Activated CD4-positive, alpha-beta T cell treated with anti-CD3 and anti-CD28 coated beads, Interleukin-10, Interleukin-2, amounts not matched to agents 100 ng/mL and 50 ng/mL, durations not matched to agents 16 hours and 8 hours (primary cell): ENCODE results near the gene SLC30A2.

Experiments
- DNase-seq: peaks from one replicate; pipeline ENCODE4 v3.0.0-alpha.2; 2020

SLC30A2 gene

DNA sequence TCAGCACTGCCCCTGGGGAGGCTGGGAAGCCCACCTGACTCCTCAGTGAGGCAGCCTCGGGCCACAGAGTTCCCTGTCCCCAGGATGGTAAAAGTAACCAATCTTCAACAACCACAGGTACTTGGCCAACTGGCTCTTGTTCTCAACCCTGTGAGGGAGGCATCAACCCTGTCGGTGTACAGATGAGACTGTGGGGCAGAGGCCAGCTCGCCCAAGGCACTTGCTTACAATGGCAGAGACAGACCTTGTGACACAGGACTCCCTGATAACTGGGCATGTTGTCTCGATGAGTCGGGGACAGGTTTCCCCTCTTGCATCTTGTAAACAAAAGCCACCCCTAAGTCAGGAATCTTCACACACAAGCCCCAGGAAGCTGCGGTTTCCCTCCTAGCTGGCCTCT is 8.0 kb downstream of the SLC30A2 start:
- no peak for DNase-seq

GRCh38 chr1:26036756-26037281 is 9.1 kb downstream of the SLC30A2 start:
- DNase-seq = no peak

DNA sequence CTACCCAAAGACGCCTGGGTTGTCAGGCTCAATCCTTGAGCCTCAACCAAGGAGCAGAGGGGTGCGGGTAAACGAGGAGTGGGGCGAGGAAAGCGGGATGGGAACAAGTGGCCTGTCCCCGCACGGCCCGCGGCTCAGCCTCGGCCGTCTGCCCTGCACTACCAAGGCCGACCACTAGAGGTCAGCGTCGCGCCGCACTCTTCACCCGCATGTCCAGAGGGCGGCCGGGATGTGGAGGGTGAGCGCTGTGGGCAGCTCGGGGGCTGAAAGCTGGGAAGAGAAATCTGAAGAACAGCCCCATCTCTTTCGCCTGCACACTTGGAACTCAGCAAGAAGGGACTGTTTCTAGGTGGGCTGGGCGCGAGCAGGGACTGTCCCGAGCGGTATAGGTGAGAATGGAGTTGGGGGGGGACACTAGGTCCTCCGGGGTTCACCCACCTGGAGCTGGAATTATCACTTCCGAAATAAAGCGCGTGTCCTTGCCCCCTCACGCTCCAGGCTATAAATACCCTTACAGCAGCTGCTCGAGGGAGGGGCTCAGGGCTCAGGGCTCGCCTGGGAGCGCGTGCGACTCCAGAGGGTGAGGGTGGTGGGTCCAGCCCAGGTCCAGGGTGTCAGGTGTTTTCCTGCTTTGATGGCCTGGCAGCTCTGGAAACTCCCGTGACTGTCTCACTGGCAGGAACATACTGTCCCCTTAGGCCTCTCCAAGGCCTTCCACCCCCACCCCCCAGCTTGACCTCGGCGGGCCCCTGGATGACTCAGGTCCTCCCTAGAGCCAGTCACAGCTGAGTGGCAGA is 9.8 kb downstream of the SLC30A2 start:
- peak; percentile 76 for DNase-seq

GRCh38 chr1:26035203-26035958 is 10.5 kb downstream of the SLC30A2 start:
- DNase-seq = peak; percentile 95

- DNase-seq = no peak
Observed at GRCh38 chr1:26034504-26035202, 11.3 kb downstream of the SLC30A2 start.

- DNase-seq = no peak
Observed at GRCh38 chr1:26032656-26033357, 13.1 kb downstream of the SLC30A2 start.

DNA sequence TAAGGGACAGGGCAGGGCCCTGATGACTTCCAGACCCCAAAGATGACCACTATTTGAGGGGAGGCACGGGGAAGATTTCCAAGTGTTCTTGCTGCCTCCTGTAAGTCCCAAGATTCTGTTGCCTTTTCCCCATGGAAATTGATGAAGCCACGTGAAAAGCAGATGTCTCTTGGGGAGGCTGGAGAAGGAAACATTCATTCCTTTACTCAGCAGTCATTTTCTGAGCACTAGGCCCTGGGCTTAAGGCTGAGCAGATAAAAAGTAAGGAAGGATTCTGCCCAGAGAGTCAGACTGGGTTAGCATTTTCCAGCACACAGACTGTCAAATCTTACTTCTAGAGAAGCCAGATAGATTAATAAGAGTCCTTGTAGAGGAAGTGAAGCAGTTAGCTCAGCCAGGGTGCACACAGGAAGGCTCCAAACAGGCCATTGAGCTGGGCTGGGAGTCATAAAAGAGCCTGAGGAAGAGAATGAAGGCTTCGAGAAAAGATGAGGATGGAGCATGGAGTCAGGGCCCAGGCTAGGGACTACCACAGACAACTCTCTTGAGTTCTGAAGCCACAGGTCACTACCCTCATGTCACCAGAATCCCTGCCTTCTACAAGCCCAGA is 14.2 kb downstream of the SLC30A2 start:
- no peak for DNase-seq

DNA sequence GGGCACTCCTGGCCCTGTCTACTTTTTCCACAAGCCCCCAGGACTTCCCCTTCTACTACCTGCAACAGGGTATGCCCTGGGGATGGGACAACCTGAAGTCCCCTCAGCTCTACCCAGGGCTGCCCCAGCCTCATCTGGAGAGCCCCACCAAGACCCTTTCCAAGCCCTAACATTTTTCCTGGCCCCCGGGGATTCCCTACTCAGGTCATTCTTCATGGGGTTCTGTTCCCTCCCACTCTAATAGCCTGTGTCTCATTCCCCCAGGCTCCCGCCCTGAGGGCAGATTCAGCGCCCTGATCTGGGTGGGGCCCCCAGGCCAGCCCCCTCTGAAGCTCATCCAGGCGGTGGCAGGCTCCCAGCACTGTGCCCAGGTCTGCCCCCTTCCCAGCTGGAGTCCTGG is 14.7 kb downstream of the SLC30A2 start:
- no peak for DNase-seq

DNA sequence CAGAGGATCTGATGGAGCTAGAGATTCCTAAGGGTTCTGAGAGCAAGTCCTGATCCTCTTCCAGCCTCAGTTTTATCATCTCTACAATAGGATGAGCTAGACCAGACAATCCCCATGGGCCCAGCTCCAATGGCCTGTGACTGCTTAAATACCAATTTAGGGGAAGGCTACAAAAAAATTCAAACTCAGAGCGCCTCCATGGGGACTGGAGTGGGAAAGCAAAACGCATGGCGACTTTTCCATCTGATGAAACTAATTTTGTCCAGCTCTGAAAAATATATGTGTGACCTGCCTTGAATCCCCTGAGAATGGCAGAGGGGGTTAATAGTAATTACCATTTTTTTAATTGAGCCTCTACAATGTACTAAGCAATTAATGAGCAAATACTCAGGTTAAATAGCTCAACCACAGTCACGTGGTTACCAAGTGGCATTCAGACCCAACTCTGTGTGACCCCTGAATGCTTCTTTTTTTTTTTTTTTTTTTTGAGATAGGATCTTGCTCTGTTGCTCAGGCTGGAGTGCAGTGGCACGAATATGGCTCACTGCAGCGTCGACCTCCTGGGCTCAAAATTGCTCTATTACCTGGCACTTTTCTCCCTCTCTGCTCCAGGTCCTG is 15.9 kb downstream of the SLC30A2 start:
- no peak for DNase-seq

GRCh38 chr1:26029054-26029863 is 16.7 kb downstream of the SLC30A2 start:
- DNase-seq = no peak

GRCh38 chr1:26028490-26028980 is 17.4 kb downstream of the SLC30A2 start:
- DNase-seq = no peak

- peak; percentile 7 for DNase-seq
Observed at GRCh38 chr1:26027716-26028489, 18.0 kb downstream of the SLC30A2 start.

DNA sequence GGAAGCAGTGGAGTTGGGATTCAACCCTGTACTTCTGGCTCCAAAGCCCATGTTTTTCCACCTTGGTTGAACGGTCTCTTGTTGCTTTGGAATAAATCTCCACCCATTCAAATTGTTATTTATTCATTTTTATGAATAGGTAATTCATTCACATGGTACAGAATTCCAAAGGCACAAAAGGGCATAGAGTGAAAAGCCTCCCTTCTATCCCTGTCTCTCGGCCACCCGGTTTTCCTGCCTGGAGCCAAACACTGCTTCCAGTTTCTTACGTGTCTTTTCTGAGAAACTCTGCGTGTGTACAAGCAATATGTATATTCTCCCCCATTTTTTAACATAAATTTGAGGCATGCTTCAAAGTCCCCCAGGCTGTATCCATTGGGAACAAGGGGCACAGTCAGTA is 20.4 kb downstream of the SLC30A2 start:
- no peak for DNase-seq

- no peak for DNase-seq
Observed at GRCh38 chr1:26025060-26025459, 20.9 kb downstream of the SLC30A2 start.

DNA sequence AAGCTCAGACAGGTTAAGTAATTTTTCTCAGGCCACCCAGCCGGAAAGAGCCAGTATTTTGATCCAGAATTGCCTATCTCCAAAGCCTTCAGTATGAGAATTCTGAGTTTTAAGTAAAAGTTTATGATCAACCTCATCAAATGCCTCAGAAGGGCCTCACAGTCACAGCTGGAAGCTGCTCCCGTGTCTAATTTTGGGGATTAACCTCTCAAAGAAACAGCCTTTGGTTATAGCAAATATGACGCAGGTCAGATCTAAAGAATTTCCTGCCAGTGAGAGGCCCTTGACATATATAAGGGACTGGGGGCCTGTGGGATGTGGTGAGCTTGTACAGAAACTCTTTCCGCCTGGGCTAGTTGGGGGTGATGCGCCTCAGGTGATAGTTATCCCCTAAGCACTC is 22.1 kb downstream of the SLC30A2 start:
- no peak for DNase-seq

DNA sequence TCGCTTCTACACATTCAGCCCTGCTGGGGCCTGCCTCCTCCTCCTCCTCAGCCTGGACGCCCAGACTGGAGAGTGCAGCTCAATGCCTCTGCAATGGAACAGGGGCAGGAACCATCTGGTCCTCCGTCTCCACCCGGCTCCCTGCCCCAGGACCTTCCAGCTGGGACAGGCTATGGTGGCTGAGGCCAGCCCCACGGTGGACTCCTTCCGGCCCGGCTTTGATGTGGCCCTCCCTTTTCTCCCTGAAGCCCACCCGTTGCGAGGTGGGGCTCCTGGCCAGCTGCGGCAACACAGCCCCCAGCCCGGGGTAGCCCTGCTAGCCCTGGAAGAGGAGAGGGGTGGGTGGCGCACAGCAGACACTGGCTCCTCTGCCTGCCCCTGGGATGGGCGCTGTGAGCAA is 22.9 kb downstream of the SLC30A2 start:
- DNase-seq = no peak

DNA sequence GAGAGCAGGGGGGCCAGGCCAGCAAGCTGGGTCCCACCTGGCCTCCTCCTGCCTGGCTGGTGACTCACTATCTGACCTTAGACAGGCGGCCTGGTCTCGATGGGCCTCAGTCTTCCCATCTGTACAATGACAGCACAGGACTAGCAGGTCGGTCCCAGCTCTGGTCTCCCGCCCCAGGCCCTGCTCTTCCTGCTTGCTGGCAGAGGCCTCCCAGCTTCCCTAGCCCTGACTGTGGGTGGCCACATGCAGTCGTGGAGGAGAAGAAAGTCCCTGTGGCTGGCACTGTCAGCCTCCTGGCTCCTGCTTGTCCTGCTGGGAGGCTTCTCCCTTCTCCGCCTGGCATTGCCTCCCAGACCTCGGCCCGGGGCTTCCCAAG is 23.5 kb downstream of the SLC30A2 start:
- no peak for DNase-seq

GRCh38 chr1:26021647-26022403 is 24.1 kb downstream of the SLC30A2 start, which contains the start of gene EXTL1:
EXTL1 (plus strand) TSS chr1:26021775; CDS start chr1:26022647, 872 bp downstream.
- no peak for DNase-seq
